HG02884 (cell line): ENCODE measurements around the gene MPRIP.
"Not testable (repeated sequence)": the region's sequence is repeated elsewhere in the genome, so short reads cannot be mapped to it uniquely, and the experiment has no call there.

Experiments used
- ATAC-seq: cut with Tn5 transposase; IDR thresholded peaks from one replicate; pipeline ENCODE4 v1.9.1; 2021; ENCODE audit warnings: mild to moderate bottlenecking, moderate library complexity; ENCODE audit not compliant: unreplicated experiment

MPRIP gene

DNA sequence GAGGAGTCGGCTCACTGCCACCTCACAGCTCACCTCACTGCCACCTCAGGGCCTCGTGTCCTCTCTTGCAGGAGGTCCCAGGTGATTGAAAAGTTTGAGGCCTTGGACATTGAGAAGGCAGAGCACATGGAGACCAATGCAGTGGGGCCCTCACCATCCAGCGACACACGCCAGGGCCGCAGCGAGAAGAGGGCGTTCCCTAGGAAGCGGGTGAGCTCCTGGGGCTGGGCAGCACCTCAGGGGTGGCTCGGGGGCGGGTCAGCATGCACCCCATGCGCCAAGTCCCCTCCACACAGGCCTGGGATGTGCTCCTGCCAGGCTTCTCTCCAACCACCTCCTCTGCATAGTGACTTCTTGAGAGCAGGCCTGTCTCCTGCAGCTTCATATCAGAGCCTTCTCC, 100.3 kb downstream of the MPRIP start:
- no peak for ATAC-seq

DNA sequence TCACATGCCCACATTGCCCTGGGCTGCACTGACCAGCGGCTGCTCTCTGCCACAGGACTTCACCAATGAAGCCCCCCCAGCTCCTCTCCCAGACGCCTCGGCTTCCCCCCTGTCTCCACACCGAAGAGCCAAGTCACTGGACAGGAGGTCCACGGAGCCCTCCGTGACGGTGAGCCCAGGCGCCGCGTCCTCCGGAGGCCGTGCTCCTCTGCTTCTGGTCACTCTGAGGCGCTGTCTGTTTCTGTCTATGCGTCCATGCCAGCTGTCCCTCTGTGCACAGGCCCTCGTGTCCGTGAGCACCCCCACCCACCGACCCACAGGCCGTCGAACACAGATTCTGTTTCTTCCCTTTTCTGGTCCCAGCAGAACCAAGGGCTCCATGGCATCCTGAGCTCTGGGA, 101.2 kb downstream of the MPRIP start:
- ATAC-seq, result no peak

DNA sequence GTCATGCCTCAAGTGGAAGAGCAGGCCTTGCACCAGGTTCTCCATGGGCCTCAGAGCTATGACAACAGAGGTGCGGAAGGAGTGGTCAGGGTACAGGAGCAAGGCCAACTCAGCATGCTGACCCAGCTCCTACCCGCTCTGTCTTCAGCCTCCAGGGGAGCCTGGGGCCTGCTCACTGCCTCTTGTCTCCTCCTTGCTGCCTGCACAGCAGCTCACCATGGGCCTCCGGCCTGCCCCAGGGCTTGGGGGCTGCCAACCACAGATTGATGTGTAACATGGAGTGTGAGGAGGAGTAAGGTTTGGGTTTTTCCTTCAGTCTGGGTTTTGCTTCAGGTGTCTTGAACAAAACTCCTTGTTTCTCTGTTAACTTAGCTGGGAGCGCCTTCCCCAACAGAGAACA, 101.8 kb downstream of the MPRIP start:
- no peak for ATAC-seq

DNA sequence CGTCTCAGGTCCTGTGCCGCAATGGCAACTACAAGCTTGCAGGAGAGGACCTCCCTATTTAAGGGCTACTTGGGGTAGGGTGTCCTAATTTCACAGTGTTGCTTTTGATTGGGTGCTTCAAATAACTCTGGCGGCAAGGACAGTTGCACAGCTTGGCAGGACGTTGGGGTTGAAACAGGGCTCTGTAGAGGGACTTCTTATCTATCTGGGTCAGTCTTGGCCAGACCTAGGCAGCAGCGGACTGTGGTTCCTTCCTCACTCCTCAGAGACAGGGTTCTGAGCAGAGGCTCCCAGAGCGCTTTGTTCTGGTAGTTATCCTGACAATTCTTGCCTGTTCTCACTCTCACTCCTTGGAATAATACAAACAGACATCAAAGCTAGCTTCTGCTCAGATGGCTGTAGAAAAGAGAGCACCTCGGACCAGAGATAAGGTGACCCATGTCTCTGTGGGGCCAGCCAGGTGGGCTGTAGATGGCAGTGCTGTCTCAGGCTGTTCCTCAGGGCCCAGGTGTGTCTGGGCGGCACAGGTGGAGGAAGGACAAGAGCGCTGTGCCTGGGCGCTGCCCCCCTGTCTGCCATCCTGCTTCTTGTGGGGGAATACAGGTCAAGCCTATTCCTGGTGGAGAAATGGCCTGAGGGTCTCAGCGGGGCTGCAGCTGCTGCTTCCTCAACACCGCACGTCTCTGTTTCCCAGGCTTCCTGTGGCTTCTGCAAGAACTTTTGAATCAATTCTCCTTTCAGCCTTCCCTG, 102.8 kb downstream of the MPRIP start:
- no peak for ATAC-seq

DNA sequence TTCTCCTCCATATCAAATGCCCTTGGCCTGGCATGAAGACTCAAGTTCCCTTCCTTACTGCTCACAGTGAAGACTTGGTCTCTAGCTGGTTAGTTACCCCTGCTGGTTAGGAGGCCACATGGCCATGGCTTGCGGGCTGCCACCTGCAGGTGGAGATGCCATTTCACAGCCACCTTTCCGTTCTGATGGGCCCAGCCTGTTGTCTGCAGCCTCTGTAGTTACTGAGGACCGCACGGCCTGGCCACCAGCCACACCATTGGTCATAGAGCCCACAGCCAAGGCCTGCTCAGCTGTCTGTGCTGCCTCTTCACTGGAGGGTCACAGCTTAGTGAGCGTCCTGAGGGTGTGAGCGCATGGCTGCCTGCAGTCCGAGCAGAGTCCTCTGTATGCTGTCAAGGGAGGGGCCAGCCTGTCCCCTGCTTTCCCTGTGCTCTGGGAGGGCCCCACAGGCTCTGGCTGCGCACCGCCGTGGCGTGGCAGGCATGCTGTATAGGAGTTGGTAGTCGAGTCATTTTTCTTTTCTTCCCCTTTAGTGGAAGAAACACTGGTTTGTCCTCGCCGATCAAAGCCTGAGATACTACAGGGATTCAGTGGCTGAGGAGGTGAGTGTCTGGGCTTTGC, 104.6 kb downstream of the MPRIP start:
- ATAC-seq, result no peak

DNA sequence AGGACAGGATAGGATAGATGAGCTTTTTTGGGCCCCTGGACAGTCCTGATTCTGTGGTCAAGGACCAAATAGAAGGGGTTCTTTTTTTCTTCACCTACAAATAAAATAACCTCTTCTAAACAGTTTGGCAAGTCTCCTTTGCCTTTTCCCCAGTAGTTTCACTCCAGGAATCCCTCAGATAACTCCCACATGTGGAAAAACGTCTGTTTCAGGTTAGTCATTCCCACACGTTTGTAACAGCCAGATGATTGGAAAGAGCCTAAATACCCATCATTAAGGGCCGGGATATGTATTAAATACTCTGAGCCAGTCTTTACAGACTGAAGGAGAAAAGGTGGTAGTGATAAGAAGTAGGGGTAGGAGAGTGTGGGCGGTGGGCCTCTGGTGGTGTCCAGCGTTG, 105.6 kb downstream of the MPRIP start:
- no peak for ATAC-seq

DNA sequence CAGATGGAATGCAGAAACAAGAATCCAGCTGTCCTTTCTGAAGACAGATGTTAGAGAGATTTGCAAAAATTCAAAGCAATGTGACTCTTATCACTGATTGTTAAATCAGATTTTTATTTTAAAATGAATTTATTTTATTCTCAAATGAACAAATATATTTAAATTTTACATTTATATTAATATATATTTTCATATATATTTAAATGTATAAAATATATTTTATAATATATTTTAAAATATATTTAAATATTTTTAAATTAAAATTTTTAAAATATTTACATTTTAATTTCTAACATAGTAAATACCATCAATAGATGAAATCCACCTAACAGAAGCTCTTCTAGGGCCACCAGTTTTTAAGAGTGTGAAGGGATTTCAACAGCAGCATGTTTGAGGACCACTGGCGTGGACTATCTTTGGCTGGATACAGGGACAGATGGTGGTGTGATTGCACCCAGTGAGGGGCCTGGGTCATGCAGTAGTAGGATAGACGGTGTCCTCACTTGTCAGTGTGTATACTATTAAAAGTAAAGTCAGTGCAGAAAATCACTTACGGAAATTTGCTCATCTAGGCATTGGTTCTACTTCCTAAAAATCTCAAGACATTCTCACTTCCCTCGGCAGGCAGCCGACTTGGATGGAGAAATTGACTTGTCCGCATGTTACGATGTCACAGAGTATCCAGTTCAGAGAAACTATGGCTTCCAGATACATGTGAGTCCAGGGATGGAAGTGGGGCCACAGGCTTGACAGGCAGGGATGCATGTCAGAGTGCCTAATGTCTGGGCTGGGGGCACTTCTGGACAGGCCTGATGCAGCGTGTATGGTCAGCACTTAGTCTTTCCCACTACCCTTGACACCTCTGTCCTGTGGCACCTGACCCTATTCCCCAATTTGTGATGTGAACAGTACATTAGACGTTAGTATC, 107.5 kb downstream of the MPRIP start:
- no peak for ATAC-seq

DNA sequence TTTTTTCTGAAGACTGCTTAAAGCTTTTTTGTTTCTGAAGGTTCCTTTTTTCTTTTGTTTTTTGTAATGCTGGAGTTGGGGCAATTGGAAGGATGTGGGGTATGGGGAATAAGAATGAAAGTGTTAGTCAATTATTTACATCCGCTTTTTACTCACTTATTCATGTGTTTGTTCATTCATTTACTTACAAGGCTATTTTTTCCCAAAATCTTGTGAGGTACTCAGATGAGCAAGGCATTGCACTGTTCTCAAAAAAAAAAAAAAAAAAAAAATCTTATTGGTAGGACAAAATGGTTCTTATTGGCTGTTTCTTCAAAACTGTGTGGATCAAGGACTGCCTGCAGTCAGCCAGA, 108.2 kb downstream of the MPRIP start:
- no peak for ATAC-seq

DNA sequence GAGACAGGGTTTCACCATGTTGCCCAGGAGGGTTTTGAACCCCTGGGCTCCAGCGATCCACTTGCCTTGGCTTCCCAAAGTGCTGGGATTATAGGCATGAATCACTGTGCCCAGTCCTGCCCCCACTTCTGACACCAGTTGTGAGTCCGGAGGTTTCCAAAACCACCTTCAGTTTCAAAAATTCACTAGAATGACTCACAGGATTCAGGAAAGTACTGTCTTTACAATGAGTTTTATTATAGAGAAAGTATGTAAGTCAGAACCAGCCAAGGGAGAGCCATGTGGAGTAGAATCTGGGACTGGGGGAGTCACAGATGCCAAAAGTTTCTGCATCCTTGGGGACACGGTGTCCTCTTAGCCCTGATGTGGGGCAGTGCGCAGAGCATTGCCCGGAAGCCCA, 108.8 kb downstream of the MPRIP start:
- ATAC-seq, result no peak

DNA sequence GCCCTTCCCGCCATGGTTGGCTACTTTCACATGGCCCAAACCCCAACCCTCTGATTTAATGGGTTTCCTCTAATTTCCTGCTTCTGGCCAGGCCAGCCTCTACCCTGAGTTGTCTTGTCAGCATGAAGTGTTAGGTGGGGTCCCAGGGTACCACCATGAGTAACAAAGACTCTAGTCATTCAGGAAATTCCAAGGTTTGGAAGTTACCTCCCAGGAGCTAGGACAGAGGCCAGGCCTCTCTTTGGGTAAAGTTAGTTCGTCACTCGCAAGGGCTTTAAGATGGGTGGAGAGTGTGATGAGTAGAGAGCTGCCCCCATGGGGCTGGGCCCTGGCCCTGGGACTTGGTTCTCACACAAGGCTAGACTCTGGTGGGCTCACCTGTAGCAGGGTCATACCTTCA, 109.3 kb downstream of the MPRIP start:
- ATAC-seq, result no peak

DNA sequence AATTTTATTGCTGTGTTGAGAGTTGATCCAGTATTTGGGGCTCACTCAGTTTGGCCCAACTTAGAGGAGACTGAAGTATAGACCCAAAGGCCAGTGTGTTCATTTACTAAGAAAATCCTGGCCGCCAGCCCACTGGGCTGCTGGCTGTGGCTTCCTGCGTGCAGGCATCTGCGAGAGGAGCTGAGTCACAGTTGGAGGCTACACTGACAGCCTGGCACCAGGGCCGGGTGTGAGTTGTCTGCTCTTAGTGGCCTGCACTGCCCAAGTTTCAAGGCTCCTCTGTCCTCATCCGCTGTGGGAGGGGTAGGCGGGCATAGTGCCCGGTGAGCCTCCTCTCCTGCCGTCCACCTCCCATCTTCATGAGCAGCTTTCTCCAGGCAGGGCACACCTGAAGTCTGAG, 109.7 kb downstream of the MPRIP start:
- ATAC-seq, result no peak

DNA sequence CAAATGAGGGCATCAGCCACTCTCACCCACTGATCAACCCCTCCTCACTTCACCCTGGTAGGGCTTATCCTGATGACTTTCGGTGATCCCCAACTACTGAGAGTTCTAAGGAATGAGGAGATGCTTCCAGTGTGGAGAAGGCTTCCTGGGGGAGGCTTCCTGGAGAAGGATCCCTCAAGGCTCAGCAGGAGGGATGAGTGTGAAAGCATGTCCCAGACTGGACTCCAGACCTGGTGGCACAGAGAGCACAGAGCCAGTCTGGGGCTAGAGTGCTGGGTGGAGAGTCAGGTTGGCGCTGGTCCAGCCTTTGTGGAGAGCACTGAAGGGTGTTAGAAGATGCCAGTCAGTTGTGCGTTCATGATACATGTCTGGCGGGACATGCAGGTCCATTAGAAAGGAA, 110.1 kb downstream of the MPRIP start:
- ATAC-seq, result no peak

DNA sequence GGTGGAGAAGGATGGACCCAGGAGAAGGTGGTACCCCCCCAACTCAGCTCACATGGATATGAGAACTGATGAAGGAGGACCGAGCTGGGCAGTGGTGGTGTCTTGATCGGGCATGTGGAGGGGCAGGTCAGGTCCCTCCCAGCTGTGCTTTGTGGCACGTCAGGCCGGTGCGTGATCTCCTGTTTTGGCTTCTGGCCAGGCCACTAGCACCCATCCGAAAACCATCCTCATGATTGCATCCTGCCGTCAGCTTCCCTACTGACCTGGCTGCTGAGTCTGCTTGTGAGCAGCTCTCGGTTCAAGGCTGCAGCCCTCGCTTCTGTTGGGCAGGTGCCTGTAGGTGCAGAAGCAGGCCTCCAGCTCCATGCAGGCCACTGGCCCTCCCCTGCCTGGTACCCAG, 110.8 kb downstream of the MPRIP start:
- no peak for ATAC-seq

DNA sequence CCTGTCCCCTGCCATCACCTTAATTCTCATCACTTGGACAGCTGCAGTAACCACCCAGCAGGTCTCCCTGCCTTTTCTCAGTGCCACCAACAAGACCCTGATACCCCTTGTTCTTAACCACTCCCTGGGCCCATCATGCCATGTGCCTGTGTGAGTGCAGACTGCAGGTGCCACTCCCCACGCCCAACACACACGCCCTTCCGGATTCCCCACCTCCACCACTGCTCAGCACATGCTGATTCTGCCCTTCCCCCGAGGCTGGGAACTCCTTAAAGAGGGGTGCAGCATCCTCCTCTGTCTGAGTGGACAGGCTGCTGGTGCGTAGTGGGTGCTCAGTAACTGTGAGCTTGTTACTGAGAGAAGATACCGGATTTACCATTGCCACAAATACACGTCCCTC, 111.5 kb downstream of the MPRIP start:
- ATAC-seq, result no peak

DNA sequence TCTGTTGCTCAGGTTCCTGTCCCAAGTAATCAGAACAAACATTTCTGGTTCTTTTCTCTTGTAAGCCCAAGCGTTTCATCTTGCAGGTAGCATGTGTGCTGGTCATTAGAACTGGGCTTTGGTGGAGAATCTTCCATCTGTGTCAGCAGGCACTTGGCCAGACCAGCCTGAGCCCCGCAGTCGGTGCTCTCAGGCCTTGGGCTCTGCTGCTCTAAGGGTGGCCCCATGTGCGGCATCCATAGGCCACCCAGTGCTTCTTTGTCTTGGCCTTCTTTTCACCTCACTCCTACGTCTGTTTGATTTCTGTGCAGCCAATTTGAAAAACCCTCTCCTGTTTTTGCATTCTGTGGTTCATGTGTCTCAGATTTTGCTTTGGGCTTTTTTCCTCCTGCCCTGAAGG, 112.3 kb downstream of the MPRIP start:
- ATAC-seq, result no peak

DNA sequence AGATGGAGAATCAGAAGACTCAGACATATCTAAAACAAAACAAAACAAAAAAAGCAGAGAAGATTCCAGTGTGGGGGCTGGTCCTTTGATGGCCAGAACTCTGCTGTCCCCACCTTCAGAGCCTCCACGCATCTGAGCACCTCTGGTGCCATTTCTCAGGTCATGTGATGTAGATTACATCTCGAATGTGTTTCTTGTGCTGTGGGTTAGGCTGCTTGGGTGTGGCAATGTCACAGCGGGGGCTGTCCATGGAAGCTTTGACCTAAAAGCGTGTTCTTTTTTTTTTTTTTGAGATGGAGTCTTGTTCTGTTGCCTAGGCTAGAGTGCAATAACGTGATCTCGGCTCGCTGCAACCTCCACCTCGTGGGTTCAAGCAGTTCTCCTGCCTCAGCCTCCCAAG, 112.7 kb downstream of the MPRIP start:
- ATAC-seq, result no peak

DNA sequence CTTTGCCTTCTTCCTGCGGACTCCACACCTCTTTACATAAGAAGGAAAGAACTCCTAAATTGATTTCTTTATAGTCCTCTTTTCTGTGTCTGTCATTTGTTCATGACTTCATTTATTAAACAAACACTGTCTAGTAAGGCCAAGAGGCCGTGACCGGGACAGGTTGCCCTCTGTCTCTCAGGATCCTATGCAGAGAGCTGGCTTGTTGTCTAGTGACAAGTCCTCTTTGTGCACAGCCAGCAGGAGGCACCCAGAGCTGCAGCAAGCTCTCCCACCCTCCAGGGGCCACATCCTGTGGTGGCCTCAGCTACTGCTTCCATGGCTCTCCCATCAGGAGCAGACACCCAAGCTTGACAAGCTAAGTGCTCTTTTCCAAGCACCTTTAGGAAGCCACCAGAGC, 113.3 kb downstream of the MPRIP start:
- ATAC-seq, result no peak

DNA sequence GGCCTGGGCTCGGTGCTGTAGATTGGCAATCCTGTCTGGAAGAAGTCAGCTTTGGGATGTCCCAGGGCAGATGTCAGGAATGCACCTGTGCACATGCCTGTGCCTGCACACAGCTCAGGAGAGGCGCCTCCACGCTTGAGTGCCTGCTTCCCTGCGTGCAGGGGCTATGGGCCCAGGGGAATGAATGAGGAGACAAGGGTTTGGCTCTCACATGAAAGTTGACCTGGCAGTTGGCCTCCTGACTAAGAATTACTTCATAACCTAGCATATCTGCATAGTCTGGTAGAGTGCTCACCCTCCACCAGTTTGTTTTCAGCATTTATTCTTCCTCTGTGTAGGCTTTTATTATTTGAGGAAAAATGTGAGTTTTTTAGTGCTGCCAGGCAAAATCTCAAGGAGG, 113.8 kb downstream of the MPRIP start:
- no peak for ATAC-seq

DNA sequence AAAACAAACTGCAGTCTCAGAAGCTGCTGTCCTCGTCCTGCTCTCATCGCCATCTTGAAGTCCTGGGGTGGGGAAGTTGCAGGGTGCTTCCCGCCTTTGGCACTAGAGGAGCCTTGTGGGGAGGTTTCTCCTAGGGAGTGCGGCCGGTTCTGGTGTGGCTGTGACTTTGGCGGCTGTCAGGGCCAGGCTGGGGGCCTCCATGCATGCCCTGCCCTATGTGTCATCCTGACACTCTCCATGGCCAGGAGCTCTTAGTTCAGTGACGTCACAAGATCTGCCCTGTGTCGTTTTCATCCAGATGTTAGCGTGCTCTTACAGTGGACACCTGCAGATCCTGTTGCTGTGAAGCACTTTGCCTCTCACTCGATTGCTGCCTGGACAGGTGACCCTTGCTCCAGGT, 114.3 kb downstream of the MPRIP start:
- ATAC-seq, result no peak

DNA sequence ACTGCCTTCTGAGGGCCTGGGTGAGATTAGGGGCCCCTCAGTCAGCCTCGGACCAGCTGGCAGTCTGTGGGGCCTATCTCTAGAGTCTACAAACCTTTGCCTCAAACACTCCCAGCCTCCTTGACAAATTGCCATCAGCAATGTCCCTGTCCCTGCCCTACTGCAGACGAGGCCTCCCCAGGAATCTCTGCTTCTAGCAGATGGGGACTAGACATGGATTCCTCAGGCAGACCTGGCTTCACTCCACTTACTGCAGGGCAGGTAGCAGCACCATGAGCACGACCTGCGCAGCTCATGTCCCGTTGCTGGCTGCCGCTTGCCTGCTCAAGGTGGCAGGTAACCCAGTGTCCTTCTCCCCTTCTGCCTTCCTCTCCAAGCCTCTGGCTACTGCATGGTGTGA, 114.8 kb downstream of the MPRIP start:
- no peak for ATAC-seq

DNA sequence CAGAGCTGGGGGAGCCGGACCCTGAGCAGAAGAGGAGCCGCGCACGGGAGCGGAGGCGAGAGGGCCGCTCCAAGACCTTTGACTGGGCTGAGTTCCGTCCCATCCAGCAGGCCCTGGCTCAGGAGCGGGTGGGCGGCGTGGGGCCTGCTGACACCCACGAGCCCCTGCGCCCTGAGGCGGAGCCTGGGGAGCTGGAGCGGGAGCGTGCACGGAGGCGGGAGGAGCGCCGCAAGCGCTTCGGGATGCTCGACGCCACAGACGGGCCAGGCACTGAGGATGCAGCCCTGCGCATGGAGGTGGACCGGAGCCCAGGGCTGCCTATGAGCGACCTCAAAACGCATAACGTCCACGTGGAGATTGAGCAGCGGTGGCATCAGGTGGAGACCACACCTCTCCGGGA, 116.2 kb downstream of the MPRIP start:
- not testable (repeated sequence) for ATAC-seq

DNA sequence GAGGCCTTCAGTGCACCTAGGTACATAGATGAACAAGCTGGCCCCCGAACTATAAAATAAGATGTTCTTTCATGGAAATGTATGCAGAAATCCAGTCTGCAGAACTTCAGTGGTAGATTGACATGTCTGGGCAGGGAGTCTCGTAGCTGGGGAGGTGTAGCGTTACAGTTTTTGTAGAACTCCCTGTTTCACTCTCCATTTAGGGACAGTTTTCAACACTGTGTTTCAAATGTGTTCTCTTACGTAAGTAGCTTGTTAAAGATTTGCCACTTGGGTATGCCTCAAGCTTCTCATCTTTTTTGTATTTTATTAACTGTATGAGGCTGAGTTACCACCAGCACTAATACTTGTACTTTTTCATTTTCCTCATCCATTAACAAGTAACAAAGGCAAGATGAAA, 117.3 kb downstream of the MPRIP start:
- ATAC-seq, result no peak
